Osteoblast (primary cell): Measurements from ENCODE around the gene LGI2. TPM values are rescaled to one million over a fixed set of nuclear protein-coding genes. Genes with fewer than 3 reads are reported as not detected.
"Not testable (repeated sequence)": the region's sequence is repeated elsewhere in the genome, so short reads cannot be mapped to it uniquely, and the experiment has no call there.

Experiments used
- DNase-seq: peaks from one replicate; pipeline ENCODE4 v3.0.0; 2011; ENCODE audit warnings: low spot score, mixed read lengths; ENCODE audit not compliant: insufficient read length; ENCODE audit errors: missing footprints
- H2AFZ ChIP-seq: 2 replicates; pipeline ENCODE4 v1.6.0; 2011; ENCODE audit warnings: mild to moderate bottlenecking, low read length
- H3K27ac ChIP-seq: 2 replicates; pipeline ENCODE4 v1.5.1; 2011; ENCODE audit warnings: mild to moderate bottlenecking, low read depth, low read length, moderate library complexity
- H3K27me3 ChIP-seq: 2 replicates; pipeline ENCODE4 v1.6.0; 2012; ENCODE audit warnings: mild to moderate bottlenecking, control low read depth, inconsistent platforms, low read length, moderate library complexity; ENCODE audit not compliant: insufficient read depth
- H3K36me3 ChIP-seq: 2 replicates; pipeline ENCODE4 v1.5.1; 2011; ENCODE audit warnings: mild to moderate bottlenecking, low read length, control low read depth, moderate library complexity; ENCODE audit not compliant: insufficient read depth
- H3K4me1 ChIP-seq: 2 replicates; pipeline ENCODE4 v1.5.1; 2011; ENCODE audit warnings: mild to moderate bottlenecking, low read length, control low read depth, moderate library complexity; ENCODE audit not compliant: insufficient read depth
- H3K4me2 ChIP-seq: 2 replicates; pipeline ENCODE4 v1.6.0; 2011; ENCODE audit warnings: mild to moderate bottlenecking, low read length; ENCODE audit not compliant: insufficient read depth
- H3K4me3 ChIP-seq: fragments of 200-600 bp; sonication (generic); 3 replicates; pipeline ENCODE4 v1.5.1; 2012; ENCODE audit warnings: mild to moderate bottlenecking, low read length, inconsistent platforms; ENCODE audit not compliant: insufficient read depth
- H3K79me2 ChIP-seq: 2 replicates; pipeline ENCODE4 v1.6.0; 2012; ENCODE audit warnings: mild to moderate bottlenecking, low read length, control low read depth, inconsistent platforms; ENCODE audit not compliant: insufficient read depth
- H3K9me3 ChIP-seq: 2 replicates; pipeline ENCODE4 v1.5.1; 2011; ENCODE audit warnings: low read depth, low read length, control low read depth
- H4K20me1 ChIP-seq: 2 replicates; pipeline ENCODE4 v1.6.0; 2012; ENCODE audit warnings: mild to moderate bottlenecking, low read length, control low read depth; ENCODE audit not compliant: insufficient read depth
- CTCF ChIP-seq: IDR thresholded peaks from 2 replicates; pipeline ENCODE4 v1.5.1; 2011; ENCODE audit warnings: mild to moderate bottlenecking, low read depth, low read length, moderate library complexity; ENCODE audit errors: extremely low read depth
- total RNA-seq: library from RNA; depleted of rRNA; stranded (reverse); fragments of >200 nt; gene quantifications from 2 replicates; pipeline ENCODE4 v1.2.3, GENCODE V29; 2012

The LGI2 gene
- total RNA-seq, 1 donor, result under 0.01 TPM

- Histone ChIP-seq H3K79me2 (no peaks in the 10 kb centered on the region), H2AFZ (no peak overlapping the region), H4K20me1 (no peaks in the 10 kb centered on the region), H3K27me3 (peaks cover 12% of the 10 kb centered on the region), H3K4me1 (no peaks in the 10 kb centered on the region), H3K9me3 (no peaks in the 10 kb centered on the region), H3K4me3 (no peak overlapping the region), H3K27ac (no peak overlapping the region), H3K4me2 (no peak overlapping the region), H3K36me3 (no peaks in the 10 kb centered on the region)
- no peak for TF ChIP-seq CTCF
- no peak for DNase-seq
These were observed 15.7 kb downstream of the LGI2 start for GRCh38 chr4:25015012-25015411.

- H2AFZ ChIP-seq, DNase-seq, H3K4me1 ChIP-seq, H3K36me3 ChIP-seq, H3K79me2 ChIP-seq, H3K4me3 ChIP-seq, H3K9me3 ChIP-seq, H3K4me2 ChIP-seq, H3K27ac ChIP-seq, H4K20me1 ChIP-seq: not testable (repeated sequence)
- peaks cover 12% of the 10 kb centered on the region for H3K27me3 ChIP-seq
These were observed 16.1 kb downstream of the LGI2 start for GRCh38 chr4:25014662-25014983.

GRCh38 chr4:25013756-25014661 lies 16.7 kb downstream of the LGI2 start:
- TF ChIP-seq CTCF, result no peak

GRCh38 chr4:25012655-25013054 lies 18.1 kb downstream of the LGI2 start:
- H3K4me1 ChIP-seq, result no peaks in the 10 kb centered on the region
- no peak for TF ChIP-seq CTCF
- H3K9me3 ChIP-seq, result no peaks in the 10 kb centered on the region
- H3K79me2 ChIP-seq, result no peaks in the 10 kb centered on the region
- no peak for DNase-seq
- H4K20me1 ChIP-seq, result no peaks in the 10 kb centered on the region
- H3K27ac ChIP-seq, result no peak overlapping the region
- no peak overlapping the region for H3K4me2 ChIP-seq
- no peaks in the 10 kb centered on the region for H3K36me3 ChIP-seq
- H3K4me3 ChIP-seq, result no peak overlapping the region
- H3K27me3 ChIP-seq, result peaks cover 12% of the 10 kb centered on the region
- H2AFZ ChIP-seq, result no peak overlapping the region

More at GRCh38 chr4:25013756-25014661, 16.7 kb downstream of the LGI2 start:
- DNase-seq, result no peak
- H3K4me1 ChIP-seq, result no peaks in the 10 kb centered on the region
- no peaks in the 10 kb centered on the region for H3K9me3 ChIP-seq
- H3K79me2 ChIP-seq, result no peaks in the 10 kb centered on the region
- H4K20me1 ChIP-seq, result no peaks in the 10 kb centered on the region
- no peak overlapping the region for H3K4me3 ChIP-seq
- H3K27me3 ChIP-seq, result peaks cover 12% of the 10 kb centered on the region
- no peak overlapping the region for H3K27ac ChIP-seq
- H3K4me2 ChIP-seq, result no peak overlapping the region
- H2AFZ ChIP-seq, result no peak overlapping the region
- H3K36me3 ChIP-seq, result no peaks in the 10 kb centered on the region
